A549 (cell line): Measurements from ENCODE around the gene FBXO10. TPM values are rescaled to one million over a fixed set of nuclear protein-coding genes. Genes with fewer than 3 reads are reported as not detected.

Source experiments
- ATAC-seq, 2 experiments: fragments of 200-7000 bp in 1 of 2; fragments of >200 bp in 1 of 2; cut with Nextera tagmentation in 1 of 2; cut with Tn5 transposase in 1 of 2; 3 replicates each; pipeline versions ENCODE4 v1.8.0 to v1.9.1; 2018 to 2020; ENCODE audit warnings: mild to moderate bottlenecking in 1 of 2, moderate library complexity in 1 of 2
- CTCF ChIA-PET: fragments of 300-600 bp; sonication (Branson Sonifier 250); formaldehyde crosslinking; extraction: SDS; loops from one replicate; lab custom pipeline; 2021; ENCODE audit warnings: antibody characterized with exemption, inconsistent platforms; lab: Yijun Ruan, JAX
- POLR2A ChIA-PET: fragments of 350-600 bp; formaldehyde crosslinking; extraction: SDS; loops from one replicate; lab custom pipeline; 2021; ENCODE audit warnings: antibody characterized with exemption, inconsistent platforms; lab: Yijun Ruan, JAX
- DNase-seq, 2 experiments: peaks; one replicate each; pipeline versions ENCODE4 v3.0.0 to v3.0.0-alpha.2; 2011 to 2016; ENCODE audit warnings: low read depth in 1 of 2, low spot score in 1 of 2
- FAIRE-seq: peaks from 2 replicates; lab custom pipeline; 2011; peaks lifted over from hg19 to GRCh38; lab: Jason Lieb, UNC
- H3K27ac ChIP-seq, 2 experiments: fragments of >200 bp; sonication (Bioruptor Twin); formaldehyde crosslinking; 3 replicates each; pipeline ENCODE4 v1.5.1; 2016 to 2017
- H3K4me1 ChIP-seq: fragments of >200 bp; sonication (Bioruptor Twin); formaldehyde crosslinking; 3 replicates; pipeline ENCODE4 v1.6.1; 2016
- H3K4me2 ChIP-seq: fragments of >200 bp; sonication (Bioruptor Twin); formaldehyde crosslinking; 3 replicates; pipeline ENCODE4 v1.6.1; 2016
- H3K4me3 ChIP-seq: fragments of >200 bp; sonication (Bioruptor Twin); formaldehyde crosslinking; 3 replicates; pipeline ENCODE4 v1.5.1; 2016
- H3K9me3 ChIP-seq: fragments of >200 bp; sonication (Bioruptor Twin); formaldehyde crosslinking; 3 replicates; pipeline ENCODE4 v1.6.1; 2016
- CHD2 ChIP-seq: fragments of 150-350 bp; IDR thresholded peaks from 2 replicates; pipeline ENCODE4 v1.6.1; 2014; ENCODE audit warnings: low read length; ENCODE audit not compliant: partially characterized antibody
- EP300 ChIP-seq, 2 experiments: fragments of >200 bp; sonication (Bioruptor Twin); formaldehyde crosslinking; IDR thresholded peaks; 2 replicates in 1 of 2; 3 replicates in 1 of 2; pipeline ENCODE4 v1.6.1; 2016 to 2017
- FOSL2 ChIP-seq, 2 experiments: fragments of 450-650 bp in 1 of 2; fragments of >200 bp in 1 of 2; sonication (Bioruptor Twin) in 1 of 2; formaldehyde crosslinking; IDR thresholded peaks; 2 replicates each; pipeline versions ENCODE4 v1.5.0 to v1.6.1; 2016 to 2020; ENCODE audit warnings: mild to moderate bottlenecking in 1 of 2, moderate library complexity in 1 of 2
- FOXS1 ChIP-seq: fragments of 250-450 bp; sonication (Bioruptor Pico); IDR thresholded peaks from 2 replicates; pipeline ENCODE4 v1.5.0; 2020; ENCODE audit warnings: mild to moderate bottlenecking, moderate library complexity
- JUNB ChIP-seq: fragments of >200 bp; sonication (Bioruptor Twin); formaldehyde crosslinking; IDR thresholded peaks from 2 replicates; pipeline ENCODE4 v1.6.1; 2016
- KDM5A ChIP-seq: fragments of 200-600 bp; sonication (generic); IDR thresholded peaks from 2 replicates; pipeline ENCODE4 v1.6.1; 2016; ENCODE audit warnings: antibody characterized with exemption, mild to moderate bottlenecking
- MYC ChIP-seq: IDR thresholded peaks from 2 replicates; pipeline ENCODE4 v1.6.1; 2012; ENCODE audit warnings: mild to moderate bottlenecking, inconsistent platforms, low read length, improper control_type of control experiment, borderline replicate concordance
- NFE2L2 ChIP-seq: fragments of 150-350 bp; conservative IDR thresholded peaks from 2 replicates; pipeline ENCODE4 v1.6.1; 2014; ENCODE audit warnings: low read length
- NPAS2 ChIP-seq: fragments of 250-450 bp; sonication (Bioruptor Pico); IDR thresholded peaks from 2 replicates; pipeline ENCODE4 v1.8.0; 2022; ENCODE audit warnings: mild to moderate bottlenecking, moderate library complexity, borderline replicate concordance
- PHF8 ChIP-seq: fragments of 200-600 bp; sonication (generic); IDR thresholded peaks from 2 replicates; pipeline ENCODE4 v1.6.1; 2016; ENCODE audit warnings: low read depth, mild to moderate bottlenecking, antibody characterized with exemption, moderate library complexity, borderline replicate concordance
- RARB ChIP-seq: fragments of 250-450 bp; sonication (Bioruptor Pico); IDR thresholded peaks from 2 replicates; pipeline ENCODE4 v1.8.0; 2021; ENCODE audit warnings: mild to moderate bottlenecking, moderate library complexity
- SMC3 ChIP-seq: fragments of >200 bp; sonication (Bioruptor Twin); formaldehyde crosslinking; IDR thresholded peaks from 3 replicates; pipeline ENCODE4 v1.6.1; 2018; ENCODE audit warnings: inconsistent platforms
- ZFP36 ChIP-seq: fragments of 450-650 bp; IDR thresholded peaks from 2 replicates; pipeline ENCODE4 v1.6.1; 2014; ENCODE audit warnings: borderline replicate concordance; ENCODE audit not compliant: partially characterized antibody
- WGBS: methylation state at CpG from one replicate; pipeline ENCODE4 v1.1.6; 2017; ENCODE audit errors: missing lambda C conversion rate; 5-methylcytosine and 5-hydroxymethylcytosine counted together
- polyA plus RNA-seq, 4 experiments: library from polyadenylated mRNA; depleted of rRNA in 3 of 4; stranded (reverse); fragments of >200 nt; fragmentation: RNase III in 1 of 4; extraction: RNeasy Plus Mini Kit Qiagen cat#74134 plus additional on column Dnase treatment in 1 of 4; gene quantifications; 2 replicates in 3 of 4; 3 replicates in 1 of 4; pipeline ENCODE4 v1.2.3, GENCODE V29; 2011 to 2017
- TF ChIP-seq, protein P1 (sequence below): fragments of 250-450 bp; sonication (Bioruptor Pico); IDR thresholded peaks from 2 replicates; pipeline ENCODE4 v1.5.0; 2020; ENCODE audit warnings: low read depth, mild to moderate bottlenecking, moderate library complexity
- TF ChIP-seq, protein P2 (sequence below): fragments of >200 bp; sonication (Bioruptor Twin); formaldehyde crosslinking; IDR thresholded peaks from 2 replicates; pipeline ENCODE4 v1.6.1; 2016
- TF ChIP-seq, protein P3 (sequence below): fragments of 450-650 bp; IDR thresholded peaks from 2 replicates; pipeline ENCODE4 v1.6.1; 2014; ENCODE audit warnings: antibody characterized with exemption
- TF ChIP-seq, protein P4 (sequence below): fragments of >200 bp; sonication (Bioruptor Twin); formaldehyde crosslinking; IDR thresholded peaks from 3 replicates; pipeline ENCODE4 v1.5.1; 2016
- TF ChIP-seq, protein P5 (sequence below): IDR thresholded peaks from 2 replicates; pipeline ENCODE4 v1.6.1; 2012; ENCODE audit warnings: low read depth, borderline replicate concordance

The FBXO10 gene
- polyA plus RNA-seq, 2 of the 4 experiments (the other 2 are of a cell fraction) = 5.0 to 5.3 TPM

DNA sequence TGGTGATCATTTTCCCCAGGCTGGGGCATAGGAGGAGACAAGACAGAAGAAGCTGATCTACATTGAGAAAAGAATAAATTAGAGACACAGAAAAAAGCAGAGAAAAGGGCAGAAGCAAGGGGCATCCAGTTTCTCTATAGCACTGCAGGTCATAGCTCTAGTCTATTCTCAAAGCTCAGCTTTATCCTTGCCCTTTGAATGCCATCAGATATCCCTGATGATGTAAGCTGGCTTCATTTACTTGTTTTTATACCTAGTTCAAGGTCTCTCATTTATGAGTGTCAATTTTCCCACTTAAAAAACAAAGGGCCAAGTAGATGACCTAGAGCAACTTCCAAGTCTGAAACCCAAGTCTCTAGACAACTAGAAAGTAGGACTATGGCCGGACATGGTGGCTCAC, 32.7 kb downstream of the FBXO10 start:
- Histone ChIP-seq H3K4me3 (no peak overlapping the region), H3K4me2 (no peak overlapping the region), H3K9me3 (no peaks in the 10 kb centered on the region), H3K4me1 (no peaks in the 10 kb centered on the region), H3K27ac (no peak overlapping the region)
- ATAC-seq (no peak), FAIRE-seq (no peak), DNase-seq (no peak)
- ChIA-PET POLR2A (interaction anchor here (0.6 kb wide), 1 partner anchor 10 kb away, joined by 12 read pairs; no protein-coding TSS in a partner anchor), CTCF (no interaction called here)
- WGBS = 89% methylated on average over 1 of the region's 1 CpG
- TF ChIP-seq, protein P1, sequence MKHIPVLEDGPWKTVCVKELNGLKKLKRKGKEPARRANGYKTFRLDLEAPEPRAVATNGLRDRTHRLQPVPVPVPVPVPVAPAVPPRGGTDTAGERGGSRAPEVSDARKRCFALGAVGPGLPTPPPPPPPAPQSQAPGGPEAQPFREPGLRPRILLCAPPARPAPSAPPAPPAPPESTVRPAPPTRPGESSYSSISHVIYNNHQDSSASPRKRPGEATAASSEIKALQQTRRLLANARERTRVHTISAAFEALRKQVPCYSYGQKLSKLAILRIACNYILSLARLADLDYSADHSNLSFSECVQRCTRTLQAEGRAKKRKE (CRISPR knock-in tag) = no peak
- no peak for TF ChIP-seq NPAS2 (CRISPR knock-in tag)
- no peak for TF ChIP-seq RARB (CRISPR knock-in tag)
- no peak for TF ChIP-seq SMC3
- TF ChIP-seq, protein P2, sequence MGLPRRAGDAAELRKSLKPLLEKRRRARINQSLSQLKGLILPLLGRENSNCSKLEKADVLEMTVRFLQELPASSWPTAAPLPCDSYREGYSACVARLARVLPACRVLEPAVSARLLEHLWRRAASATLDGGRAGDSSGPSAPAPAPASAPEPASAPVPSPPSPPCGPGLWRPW = no peak
- no peak for TF ChIP-seq CHD2
- TF ChIP-seq ZFP36 = no peak
- no peak for TF ChIP-seq NFE2L2
- TF ChIP-seq, protein P3, sequence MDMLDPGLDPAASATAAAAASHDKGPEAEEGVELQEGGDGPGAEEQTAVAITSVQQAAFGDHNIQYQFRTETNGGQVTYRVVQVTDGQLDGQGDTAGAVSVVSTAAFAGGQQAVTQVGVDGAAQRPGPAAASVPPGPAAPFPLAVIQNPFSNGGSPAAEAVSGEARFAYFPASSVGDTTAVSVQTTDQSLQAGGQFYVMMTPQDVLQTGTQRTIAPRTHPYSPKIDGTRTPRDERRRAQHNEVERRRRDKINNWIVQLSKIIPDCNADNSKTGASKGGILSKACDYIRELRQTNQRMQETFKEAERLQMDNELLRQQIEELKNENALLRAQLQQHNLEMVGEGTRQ = no peak
- TF ChIP-seq KDM5A = no peak
- TF ChIP-seq PHF8 = no peak
- TF ChIP-seq, protein P4, sequence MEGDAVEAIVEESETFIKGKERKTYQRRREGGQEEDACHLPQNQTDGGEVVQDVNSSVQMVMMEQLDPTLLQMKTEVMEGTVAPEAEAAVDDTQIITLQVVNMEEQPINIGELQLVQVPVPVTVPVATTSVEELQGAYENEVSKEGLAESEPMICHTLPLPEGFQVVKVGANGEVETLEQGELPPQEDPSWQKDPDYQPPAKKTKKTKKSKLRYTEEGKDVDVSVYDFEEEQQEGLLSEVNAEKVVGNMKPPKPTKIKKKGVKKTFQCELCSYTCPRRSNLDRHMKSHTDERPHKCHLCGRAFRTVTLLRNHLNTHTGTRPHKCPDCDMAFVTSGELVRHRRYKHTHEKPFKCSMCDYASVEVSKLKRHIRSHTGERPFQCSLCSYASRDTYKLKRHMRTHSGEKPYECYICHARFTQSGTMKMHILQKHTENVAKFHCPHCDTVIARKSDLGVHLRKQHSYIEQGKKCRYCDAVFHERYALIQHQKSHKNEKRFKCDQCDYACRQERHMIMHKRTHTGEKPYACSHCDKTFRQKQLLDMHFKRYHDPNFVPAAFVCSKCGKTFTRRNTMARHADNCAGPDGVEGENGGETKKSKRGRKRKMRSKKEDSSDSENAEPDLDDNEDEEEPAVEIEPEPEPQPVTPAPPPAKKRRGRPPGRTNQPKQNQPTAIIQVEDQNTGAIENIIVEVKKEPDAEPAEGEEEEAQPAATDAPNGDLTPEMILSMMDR = no peak

DNA sequence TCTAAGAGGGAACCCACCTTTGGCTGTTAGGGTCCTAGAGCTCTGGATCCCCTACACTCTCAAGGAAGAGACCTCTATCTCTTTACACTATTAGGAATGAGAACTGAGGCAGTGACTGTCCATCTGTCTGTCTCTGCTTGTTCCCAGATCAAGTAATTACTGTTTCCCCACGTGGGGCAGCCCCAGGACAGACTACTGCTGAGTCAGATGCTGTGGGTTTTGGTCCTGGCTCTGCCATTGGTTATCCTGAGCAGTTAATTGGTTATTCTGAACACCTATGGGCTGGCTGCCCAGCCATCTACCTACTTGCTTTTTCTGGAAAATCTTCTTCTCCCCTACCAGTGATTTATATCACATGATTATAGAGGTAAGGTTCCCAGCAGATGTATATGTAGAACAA, 33.3 kb downstream of the FBXO10 start:
- no peak for ATAC-seq
- H3K4me3 ChIP-seq = no peak overlapping the region
- no peak for DNase-seq
- no peak overlapping the region for H3K27ac ChIP-seq
- ChIA-PET CTCF (no interaction called here), POLR2A (no interaction called here)
- no peak overlapping the region for H3K4me2 ChIP-seq
- TF ChIP-seq, protein P3 = no peak
- TF ChIP-seq FOSL2 (IDR thresholded peaks at IDR 0.05) (no peak), FOSL2 (CRISPR knock-in tag; IDR thresholded peaks at IDR 0.05) (no peak), MYC (no peak), SMC3 (no peak), FOXS1 (CRISPR knock-in tag) (no peak), EP300 (IDR thresholded peaks at IDR 0.05) (no peak)
- H3K4me1 ChIP-seq = no peaks in the 10 kb centered on the region
- no peak for FAIRE-seq
- H3K9me3 ChIP-seq = no peaks in the 10 kb centered on the region
- WGBS = 11% methylated on average over 1 of the region's 1 CpG

DNA sequence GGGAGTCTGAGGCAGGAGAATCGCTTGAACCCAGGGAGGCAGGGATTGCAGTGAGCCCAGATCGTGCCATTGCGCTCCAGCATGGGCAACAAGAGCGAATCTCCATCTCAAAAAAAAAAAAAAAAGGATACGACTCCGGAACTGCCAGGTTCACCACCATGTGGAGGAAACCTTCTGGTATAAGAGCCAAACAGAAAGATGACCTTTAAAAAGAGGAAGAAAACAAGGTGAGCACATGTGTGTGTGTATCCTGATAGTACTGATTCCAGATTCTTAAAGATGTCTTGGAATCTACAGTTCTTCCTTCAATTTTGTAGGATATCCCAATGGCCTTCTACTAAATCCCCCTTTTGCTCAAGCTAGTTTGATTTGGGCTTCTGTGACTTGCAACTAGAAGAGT, 33.7 kb downstream of the FBXO10 start:
- H3K27ac ChIP-seq = no peak overlapping the region
- H3K4me3 ChIP-seq = no peak overlapping the region
- no peak for TF ChIP-seq JUNB
- TF ChIP-seq FOXS1 (CRISPR knock-in tag) = no peak
- TF ChIP-seq, protein P5, sequence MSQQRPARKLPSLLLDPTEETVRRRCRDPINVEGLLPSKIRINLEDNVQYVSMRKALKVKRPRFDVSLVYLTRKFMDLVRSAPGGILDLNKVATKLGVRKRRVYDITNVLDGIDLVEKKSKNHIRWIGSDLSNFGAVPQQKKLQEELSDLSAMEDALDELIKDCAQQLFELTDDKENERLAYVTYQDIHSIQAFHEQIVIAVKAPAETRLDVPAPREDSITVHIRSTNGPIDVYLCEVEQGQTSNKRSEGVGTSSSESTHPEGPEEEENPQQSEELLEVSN = no peak
- ChIA-PET CTCF (no interaction called here), POLR2A (no interaction called here)
- H3K9me3 ChIP-seq = no peaks in the 10 kb centered on the region
- no peaks in the 10 kb centered on the region for H3K4me1 ChIP-seq
- ATAC-seq (no peak), FAIRE-seq (no peak), DNase-seq (no peak)
- H3K4me2 ChIP-seq = no peak overlapping the region
- WGBS = 75% methylated on average over 6 of the region's 6 CpGs
